Measurements from ENCODE around the gene RNPEPL1. TPM values are rescaled to one million over a fixed set of nuclear protein-coding genes. Genes with fewer than 3 reads are reported as not detected.

Gene RNPEPL1
- total RNA-seq, 4 donors from 2014 or later, result 85.0 to 175 (median 154) TPM

GRCh38 chr2:240573071-240573515, 4.8 kb downstream of the RNPEPL1 start:
- no peak for TF ChIP-seq POLR2A (IDR thresholded peaks at IDR 0.05)
- no peak overlapping the region for H3K4me3 ChIP-seq
- peaks cover 0 to 23% (median 15%) of the 10 kb centered on the region in 4 donors for H3K4me1 ChIP-seq
- peaks cover 0 to 62% (median 0%) of the 10 kb centered on the region in 3 donors for H3K36me3 ChIP-seq
- DNase-seq, result peak in 2 of 3 donors; percentile 43 to 48
- no peak overlapping the region for H3K27ac ChIP-seq
- H3K9me3 ChIP-seq, result no peaks in the 10 kb centered on the region
- H3K27me3 ChIP-seq, result no peaks in the 10 kb centered on the region

DNA sequence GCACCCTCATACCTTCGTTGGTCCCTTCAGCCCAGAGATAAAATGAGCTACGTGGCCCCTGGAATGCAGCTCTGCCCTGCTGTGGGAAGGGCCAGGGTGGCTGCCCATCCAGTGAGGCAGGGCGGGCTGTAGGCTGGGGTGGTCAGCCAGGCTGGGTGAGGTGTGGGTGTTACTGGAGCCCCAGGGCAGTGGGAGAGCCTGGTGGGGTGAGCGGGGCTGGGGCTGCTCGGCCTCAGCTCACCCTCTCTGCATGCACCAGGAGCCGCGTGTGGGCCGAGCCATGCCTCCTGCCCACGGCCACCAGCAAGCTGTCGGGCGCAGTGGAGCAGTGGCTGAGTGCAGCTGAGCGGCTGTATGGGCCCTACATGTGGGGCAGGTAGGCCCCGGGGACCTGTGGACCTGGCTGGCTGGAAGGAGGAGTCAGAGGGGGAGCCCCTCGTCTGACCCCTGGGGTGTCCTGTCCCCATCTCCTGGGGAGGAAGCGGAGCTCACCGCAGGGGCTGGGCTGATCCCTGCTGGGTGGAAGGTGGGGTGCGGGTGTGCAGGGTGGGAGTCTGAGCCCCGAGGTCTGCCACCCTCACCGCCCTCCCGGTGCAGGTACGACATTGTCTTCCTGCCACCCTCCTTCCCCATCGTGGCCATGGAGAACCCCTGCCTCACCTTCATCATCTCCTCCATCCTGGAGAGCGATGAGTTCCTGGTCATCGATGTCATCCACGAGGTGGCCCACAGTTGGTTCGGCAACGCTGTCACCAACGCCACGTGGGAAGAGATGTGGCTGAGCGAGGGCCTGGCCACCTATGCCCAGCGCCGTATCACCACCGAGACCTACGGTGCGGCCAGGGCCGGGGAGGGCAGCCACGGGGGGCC, 5.5 kb downstream of the RNPEPL1 start:
- DNase-seq, result peak in 2 of 3 donors; percentile 39 to 42
- TF ChIP-seq POLR2A (IDR thresholded peaks at IDR 0.05), result no peak
- TF ChIP-seq, protein P1, sequence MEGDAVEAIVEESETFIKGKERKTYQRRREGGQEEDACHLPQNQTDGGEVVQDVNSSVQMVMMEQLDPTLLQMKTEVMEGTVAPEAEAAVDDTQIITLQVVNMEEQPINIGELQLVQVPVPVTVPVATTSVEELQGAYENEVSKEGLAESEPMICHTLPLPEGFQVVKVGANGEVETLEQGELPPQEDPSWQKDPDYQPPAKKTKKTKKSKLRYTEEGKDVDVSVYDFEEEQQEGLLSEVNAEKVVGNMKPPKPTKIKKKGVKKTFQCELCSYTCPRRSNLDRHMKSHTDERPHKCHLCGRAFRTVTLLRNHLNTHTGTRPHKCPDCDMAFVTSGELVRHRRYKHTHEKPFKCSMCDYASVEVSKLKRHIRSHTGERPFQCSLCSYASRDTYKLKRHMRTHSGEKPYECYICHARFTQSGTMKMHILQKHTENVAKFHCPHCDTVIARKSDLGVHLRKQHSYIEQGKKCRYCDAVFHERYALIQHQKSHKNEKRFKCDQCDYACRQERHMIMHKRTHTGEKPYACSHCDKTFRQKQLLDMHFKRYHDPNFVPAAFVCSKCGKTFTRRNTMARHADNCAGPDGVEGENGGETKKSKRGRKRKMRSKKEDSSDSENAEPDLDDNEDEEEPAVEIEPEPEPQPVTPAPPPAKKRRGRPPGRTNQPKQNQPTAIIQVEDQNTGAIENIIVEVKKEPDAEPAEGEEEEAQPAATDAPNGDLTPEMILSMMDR (IDR thresholded peaks at IDR 0.05), result no peak
- H3K27me3 ChIP-seq, result no peaks in the 10 kb centered on the region
- peaks cover 0 to 23% (median 15%) of the 10 kb centered on the region in 4 donors for H3K4me1 ChIP-seq
- H3K4me3 ChIP-seq, result no peak overlapping the region
- H3K27ac ChIP-seq, result no peak overlapping the region
- H3K9me3 ChIP-seq, result no peaks in the 10 kb centered on the region
- peaks cover 0 to 66% (median 0%) of the 10 kb centered on the region in 3 donors for H3K36me3 ChIP-seq

DNA sequence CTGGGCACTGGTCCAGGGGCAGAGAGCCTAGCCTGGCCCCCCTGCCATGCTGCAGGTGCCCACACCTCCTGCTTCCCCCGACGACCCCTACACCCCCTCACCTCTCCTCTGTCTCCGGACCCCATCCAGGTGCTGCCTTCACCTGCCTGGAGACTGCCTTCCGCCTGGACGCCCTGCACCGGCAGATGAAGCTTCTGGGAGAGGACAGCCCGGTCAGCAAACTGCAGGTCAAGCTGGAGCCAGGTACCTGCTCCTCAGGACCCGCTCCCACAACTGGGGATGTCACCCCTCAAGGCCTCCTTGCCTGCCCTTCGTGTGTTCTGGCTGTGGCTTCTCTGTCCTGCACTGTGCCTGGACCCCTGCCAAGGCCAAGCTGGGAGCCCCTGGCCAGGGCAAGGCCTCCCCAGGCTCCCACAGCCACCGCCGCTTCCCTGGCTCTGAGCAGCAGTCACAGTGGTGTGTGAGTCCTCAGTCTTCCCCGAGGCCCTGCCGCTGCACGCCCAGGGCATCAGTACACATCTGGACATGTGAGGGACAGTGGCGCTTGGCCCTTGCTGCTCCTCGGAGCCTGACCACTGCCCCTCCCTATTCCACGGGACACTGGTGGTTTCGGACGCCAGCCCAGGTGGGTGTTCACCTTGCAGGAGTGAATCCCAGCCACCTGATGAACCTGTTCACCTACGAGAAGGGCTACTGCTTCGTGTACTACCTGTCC, 6.3 kb downstream of the RNPEPL1 start:
- peak in 1 of 3 donors; percentile 34 for DNase-seq
- peaks cover 0 to 22% (median 13%) of the 10 kb centered on the region in 4 donors for H3K4me1 ChIP-seq
- H3K27me3 ChIP-seq, result no peaks in the 10 kb centered on the region
- no peak overlapping the region for H3K4me3 ChIP-seq
- H3K27ac ChIP-seq, result no peak overlapping the region
- no peaks in the 10 kb centered on the region for H3K9me3 ChIP-seq
- no peak for TF ChIP-seq POLR2A (IDR thresholded peaks at IDR 0.05)
- TF ChIP-seq, protein P1 (IDR thresholded peaks at IDR 0.05), result no peak
- H3K36me3 ChIP-seq, result peaks cover 0 to 66% (median 0%) of the 10 kb centered on the region in 3 donors

- Histone ChIP-seq H3K9me3 (no peaks in the 10 kb centered on the region), H3K4me1 (peaks cover 0 to 22% (median 7%) of the 10 kb centered on the region in 4 donors), H3K36me3 (peaks cover 0 to 66% (median 0%) of the 10 kb centered on the region in 3 donors), H3K27ac (no peak overlapping the region), H3K4me3 (no peak overlapping the region), H3K27me3 (no peaks in the 10 kb centered on the region)
- DNase-seq, result no peak
- TF ChIP-seq POLR2A (IDR thresholded peaks at IDR 0.05), result no peak
- TF ChIP-seq, protein P1 (IDR thresholded peaks at IDR 0.05), result no peak
Observed at GRCh38 chr2:240575101-240575965, 7.0 kb downstream of the RNPEPL1 start.

DNA sequence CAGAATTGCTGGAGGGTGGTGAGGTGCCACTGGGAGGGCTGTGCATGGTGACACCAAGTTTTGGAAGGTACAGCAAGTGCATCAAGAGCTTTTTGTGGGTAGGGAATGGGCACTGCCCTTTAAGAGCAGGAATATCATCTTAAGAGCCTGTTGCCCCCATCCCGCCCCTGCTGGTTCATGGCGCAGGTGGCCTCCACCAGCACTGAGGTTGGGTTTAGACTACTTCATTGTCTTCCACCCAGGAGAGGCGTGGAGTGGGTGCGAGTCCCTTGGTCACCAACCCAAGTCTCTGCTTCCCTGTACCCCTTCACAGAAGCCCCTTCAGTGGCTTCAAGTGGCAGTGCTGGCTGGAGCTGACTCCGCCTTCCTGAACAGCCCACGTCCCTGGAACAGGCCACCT, 7.8 kb downstream of the RNPEPL1 start:
- H3K9me3 ChIP-seq, result no peaks in the 10 kb centered on the region
- DNase-seq, result no peak
- no peaks in the 10 kb centered on the region for H3K27me3 ChIP-seq
- H3K27ac ChIP-seq, result no peak overlapping the region
- H3K36me3 ChIP-seq, result peaks cover 0 to 66% (median 0%) of the 10 kb centered on the region in 3 donors
- no peak overlapping the region for H3K4me3 ChIP-seq
- TF ChIP-seq, protein P1 (IDR thresholded peaks at IDR 0.05), result no peak
- TF ChIP-seq POLR2A (IDR thresholded peaks at IDR 0.05), result no peak
- peaks cover 0 to 15% (median 3%) of the 10 kb centered on the region in 4 donors for H3K4me1 ChIP-seq

Data from Peyer's patch (tissue), 4 donors.